HG03159 (cell line): Measurements from ENCODE around the gene CUEDC1.
A peak's percentile ranks its signal among the peaks of the same experiment; 100 is the strongest.
"Not testable (repeated sequence)": the region's sequence is repeated elsewhere in the genome, so short reads cannot be mapped to it uniquely, and the experiment has no call there.

Experiments
- ATAC-seq: cut with Tn5 transposase; IDR thresholded peaks from one replicate; pipeline ENCODE4 v1.9.1; 2021; ENCODE audit warnings: mild to moderate bottlenecking, moderate library complexity; ENCODE audit not compliant: unreplicated experiment

The CUEDC1 gene

DNA sequence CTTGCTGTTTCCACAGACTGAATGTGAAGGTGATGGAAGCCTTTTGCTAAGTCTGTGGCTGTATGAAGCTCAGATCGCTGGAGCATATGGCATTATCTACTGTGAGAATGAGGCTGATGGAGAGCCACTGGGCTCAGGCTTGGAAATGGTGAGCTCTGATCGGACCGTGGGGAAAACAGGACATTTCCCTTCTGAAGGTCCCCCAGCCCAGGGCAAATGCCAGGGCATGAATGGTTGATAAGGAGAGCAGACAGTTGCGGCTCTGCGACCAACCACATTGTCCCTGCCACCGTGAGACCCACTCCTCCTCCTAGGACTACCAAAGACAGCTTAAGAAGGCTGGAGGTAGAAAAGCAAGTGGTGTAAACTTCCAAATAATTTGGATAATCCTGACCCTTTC is 4.7 kb upstream of the CUEDC1 start:
- ATAC-seq: no peak

DNA sequence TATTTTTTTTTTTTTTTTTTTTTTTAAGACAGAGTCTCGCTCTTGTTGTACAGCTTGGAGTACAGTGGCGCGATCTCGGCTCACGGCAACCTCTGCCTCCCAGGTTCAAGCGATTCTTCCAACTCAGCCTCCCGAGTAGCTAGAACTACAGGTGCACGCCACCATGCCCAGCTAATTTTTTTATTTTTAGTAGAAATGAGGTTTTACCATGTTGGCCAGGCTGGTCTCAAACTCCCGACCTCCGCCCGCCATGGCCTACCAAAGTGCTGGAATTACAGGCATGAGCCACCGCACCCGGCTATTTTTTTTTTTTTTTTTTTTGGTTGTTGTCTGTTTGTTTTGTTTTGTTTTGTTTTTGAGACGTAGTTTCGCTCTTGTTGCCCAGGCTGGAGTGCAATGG is 3.2 kb upstream of the CUEDC1 start:
- ATAC-seq: not testable (repeated sequence)

DNA sequence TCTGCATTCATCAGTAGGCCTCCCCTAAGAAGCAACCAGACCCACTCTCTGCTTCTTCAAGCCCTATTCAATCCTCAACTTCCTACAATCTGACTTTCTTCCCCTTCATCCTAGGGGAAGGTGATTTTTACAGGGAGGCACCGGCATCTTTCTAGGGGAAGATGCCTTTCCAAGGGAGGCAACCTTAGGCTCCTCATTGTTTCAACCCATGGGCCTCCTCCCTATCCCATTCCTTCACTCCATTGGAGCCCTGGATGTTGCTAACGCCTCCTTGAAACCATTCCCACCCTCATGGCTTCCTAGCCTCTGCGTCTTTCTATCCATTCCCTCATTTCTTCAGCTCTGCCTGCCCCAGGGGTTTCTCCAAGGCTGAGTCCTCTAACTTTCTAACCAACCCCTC is 2.7 kb upstream of the CUEDC1 start:
- ATAC-seq: no peak

DNA sequence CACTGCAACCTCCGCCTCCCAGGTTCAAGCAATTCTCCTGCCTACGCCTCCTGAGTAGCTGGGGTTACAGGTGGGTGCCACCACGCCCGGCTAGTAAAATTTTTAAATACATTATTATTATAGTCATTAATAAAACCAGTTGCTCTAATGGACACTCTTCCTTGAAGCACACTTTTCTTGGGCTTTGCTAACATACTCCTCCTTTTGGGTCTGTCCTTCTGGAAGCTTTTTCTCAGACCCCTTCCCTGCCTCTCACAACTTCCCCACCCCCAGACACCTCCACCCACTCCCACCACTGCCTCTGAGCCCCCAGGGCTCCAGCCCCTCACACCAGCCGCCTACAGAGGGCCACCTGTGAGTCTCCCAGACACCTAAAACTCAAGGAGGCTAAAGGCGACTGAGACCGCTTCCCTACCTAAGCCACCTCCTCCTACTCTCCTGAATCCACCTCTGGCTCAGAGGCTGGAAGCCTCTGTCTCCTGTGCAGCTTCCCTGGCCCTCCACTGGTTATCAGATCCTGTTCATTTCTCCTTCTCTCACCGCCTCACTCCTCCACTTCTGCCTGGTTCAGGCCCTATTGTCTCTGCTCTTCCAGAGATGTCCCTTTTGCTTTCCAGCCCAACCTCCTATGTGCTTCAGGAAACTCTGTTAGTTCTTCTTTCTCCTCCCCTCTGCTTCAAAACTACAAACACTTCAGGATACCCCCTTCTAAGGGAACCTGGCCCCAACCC is 2.1 kb upstream of the CUEDC1 start:
- no peak for ATAC-seq

DNA sequence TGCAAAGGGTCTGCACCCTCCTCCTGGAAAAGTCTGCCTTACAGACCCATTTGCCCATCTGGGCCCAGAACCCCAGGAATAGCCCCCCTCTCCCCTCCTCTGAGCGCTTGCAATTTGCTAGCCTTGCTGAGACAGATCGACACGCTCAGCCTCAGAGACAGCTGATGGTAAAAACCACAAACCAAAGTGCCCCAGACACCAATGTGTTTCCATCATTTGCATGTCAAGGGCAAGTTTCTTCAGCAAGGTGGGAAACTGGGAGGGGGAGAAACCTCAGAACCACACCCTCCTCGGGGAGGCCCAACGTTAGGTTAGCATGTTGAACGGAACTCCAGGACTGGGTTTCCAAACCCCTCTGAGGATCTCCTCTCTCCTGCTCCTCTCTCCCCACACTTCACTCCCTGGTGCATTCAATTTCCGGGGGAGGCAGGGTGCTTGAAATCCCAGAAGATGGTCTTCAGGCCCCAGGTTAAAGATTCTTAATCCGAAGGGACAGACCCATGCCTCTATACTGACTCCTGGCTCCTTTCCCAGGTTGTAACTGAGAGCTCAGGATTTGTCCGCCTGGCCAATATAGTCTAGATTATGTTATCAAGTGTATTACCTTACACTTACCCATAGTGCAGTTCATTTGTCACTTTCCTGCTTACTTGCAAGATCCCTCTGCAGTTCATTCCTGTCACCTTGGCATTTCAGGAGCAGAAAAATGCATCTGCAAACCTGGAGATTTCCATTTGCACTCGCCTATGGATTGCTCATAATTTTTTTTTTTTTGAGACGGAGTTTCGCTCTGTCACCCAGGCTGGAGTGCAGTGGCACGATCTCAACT is 1.3 kb upstream of the CUEDC1 start:
- peak; percentile 51 for ATAC-seq

DNA sequence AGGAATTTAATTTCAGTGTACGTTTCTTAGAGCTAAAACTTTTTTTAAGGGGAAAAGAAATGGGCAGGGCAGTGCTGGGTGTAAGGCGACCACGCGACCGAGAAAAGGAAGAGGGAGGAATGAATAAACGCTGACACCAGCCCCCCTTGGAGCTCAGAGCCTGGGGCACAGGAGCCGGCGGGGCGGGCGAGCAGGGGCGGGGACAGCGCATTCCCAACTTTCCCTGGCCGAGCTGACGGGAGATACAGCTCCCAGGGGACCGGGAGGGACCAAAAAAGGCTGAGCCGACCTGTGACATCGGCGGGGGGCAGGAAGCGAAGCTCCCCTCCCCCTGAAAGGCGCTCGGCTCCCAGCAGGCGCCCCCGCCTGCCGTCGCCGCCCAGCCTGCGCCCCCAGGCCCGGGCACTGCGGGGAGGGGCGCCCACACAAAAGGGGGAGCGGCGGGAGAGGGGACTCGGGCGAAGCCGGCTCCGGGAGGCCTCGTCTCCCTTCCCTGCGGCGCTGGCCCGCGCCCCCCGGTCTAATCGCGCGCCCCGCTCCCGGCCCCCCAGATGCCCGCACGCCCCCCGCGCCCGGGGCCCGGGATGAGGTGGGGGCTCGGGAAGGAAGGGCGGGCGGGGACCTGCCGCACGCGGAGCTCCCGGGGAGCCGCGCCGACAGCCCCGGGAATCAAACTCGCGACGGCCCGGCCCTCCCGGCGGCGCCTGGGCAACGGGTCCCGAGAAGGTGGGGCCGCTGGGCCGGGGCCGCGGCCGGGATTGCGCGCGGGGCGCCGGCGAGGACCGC is 622 bp downstream of the CUEDC1 start:
- ATAC-seq: no peak

DNA sequence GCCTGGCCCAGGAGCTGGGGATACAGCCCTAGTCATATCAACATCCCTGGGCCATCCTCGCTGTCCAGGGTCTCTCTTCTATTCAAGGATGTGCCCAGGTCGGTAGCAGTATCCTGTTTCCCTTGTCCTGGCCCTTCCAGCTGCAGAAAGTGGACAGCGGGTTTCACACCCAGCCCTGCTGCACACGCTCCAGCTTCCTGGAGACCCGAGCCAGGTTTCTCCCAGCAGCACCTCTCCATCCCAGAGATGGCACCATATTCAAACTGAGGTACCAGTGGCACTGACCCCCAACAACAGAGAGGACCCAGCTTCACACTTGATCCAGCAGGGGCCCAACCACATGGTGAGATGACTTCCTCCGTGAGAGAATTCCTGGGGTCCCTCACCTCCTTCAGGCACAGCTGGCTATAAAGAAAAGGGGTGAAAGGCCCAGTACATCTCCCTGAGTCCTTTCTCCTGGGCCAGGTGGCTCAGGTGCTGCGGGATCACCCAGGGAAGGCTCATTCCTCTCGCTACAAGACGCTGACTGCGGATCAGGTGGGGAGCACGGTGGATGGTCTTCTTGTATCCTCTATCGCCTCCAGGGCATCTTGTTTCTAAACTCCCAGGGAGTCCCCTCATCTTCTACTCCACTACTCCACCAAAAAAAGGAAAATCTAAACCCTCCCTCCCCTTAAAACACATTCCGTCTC is 1.4 kb downstream of the CUEDC1 start:
- no peak for ATAC-seq

DNA sequence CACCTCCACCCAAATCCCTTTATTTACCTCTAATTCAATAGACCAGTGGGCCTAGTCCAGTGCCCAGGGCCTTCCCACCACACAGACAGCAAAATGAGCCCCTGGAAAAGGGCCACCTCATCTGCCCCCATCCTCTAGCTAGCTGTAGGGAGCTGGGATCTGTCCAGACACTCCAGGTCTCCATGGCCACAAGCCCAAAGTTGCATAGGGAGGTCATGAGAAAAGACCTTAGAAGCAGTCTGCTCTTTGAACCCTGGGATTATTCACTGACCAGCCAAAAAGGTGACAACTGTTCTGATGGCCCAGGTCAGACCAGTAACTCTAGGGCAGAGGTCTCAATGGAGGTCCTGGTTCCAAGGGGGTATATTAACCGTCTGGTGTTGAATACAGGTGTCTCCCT is 2.0 kb downstream of the CUEDC1 start:
- no peak for ATAC-seq

DNA sequence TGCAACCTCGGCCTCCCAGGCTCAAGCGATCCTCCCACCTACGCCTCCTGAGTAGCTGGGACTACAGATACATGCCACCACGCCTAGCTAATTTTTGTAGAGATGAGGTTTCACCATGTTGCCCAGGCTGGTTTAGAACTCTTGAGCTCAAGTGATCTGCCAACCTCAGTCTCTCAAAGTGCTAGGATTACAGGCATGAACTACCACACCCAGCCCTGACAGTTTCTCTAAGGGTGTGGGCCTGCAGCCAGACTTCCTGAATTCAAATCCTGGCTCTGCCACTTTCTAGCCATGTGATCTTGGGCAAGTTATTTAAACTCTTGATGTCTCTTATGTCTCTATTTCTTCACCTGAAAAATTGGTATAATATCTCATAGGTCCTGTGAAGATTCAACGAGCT is 5.6 kb downstream of the CUEDC1 start:
- no peak for ATAC-seq

DNA sequence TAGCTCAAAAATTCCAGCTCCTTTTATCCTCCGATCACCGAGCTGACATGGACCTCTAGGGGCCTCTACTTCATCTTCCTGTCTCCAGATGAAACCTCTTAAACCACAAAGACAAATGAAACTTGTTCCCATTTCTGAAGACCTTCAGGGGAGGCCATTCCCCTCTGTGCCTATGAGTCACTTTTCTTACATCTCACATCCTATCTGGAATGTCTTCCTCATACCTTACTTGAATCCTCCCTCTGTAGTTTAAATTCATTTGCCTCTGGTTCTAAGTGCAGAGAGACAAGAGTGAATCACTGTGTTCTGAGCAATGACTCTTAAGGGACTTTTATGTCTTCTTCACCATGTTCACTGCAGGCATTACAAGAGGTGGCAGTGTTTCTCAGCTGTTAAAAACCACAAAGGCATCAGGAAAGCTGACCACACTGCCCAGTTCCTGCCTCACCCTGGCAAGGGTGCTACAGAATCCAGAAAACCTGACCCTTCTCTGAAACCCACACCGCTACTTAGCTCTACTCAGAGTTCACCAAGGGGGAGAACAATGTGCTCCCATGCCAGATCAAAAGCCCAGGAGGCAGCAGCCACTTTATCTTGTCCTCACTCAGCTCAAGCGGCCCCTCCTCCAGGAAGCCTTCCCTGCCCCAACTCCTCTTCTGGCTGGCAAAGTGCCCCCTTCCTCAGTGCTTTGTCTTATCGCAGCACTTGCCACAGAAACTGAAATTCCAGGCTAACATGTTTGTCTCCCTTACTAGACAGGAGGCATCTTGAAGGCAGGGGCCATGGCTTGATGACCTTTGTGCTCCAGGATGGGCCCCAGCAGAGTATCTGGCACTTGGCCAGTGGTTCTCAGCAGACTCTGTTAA is 6.4 kb downstream of the CUEDC1 start:
- no peak for ATAC-seq

DNA sequence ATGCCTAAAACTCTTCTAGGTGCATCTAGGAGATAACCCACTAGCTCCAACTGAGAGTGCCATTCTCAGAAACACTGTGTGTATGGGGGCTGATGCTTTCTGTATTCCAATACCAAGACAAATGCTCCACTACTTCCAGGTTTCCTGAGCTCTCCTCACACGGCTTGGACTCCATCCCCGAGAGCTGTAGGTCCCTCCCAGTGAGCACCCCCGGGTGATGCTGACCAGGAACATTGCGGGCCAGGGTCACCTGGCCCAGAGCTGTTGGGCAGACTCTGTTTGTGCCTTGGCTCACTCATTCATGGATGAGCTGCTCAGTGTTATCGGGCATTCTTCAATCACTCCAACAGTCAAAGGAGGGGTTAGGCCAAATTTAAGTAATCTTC is 7.0 kb downstream of the CUEDC1 start:
- no peak for ATAC-seq

DNA sequence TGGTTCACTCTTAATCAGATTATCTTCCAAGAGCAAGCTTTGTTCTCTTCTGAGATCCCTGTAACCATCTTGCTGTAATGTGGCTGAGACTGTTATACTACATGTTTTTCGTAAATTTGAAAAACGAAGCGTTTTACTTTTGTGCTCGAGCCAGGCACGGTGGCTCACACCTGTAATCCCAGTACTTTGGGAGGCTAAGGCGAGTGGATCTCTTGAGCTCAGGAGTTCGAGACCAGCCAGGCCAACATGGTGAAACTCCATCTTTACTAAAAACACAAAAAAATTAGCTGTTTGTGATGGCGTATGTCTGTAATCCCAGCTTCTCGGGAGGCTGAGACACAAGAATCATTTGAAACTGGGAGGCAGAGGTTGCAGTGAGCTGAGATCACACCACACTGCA is 7.8 kb downstream of the CUEDC1 start:
- ATAC-seq: no peak

DNA sequence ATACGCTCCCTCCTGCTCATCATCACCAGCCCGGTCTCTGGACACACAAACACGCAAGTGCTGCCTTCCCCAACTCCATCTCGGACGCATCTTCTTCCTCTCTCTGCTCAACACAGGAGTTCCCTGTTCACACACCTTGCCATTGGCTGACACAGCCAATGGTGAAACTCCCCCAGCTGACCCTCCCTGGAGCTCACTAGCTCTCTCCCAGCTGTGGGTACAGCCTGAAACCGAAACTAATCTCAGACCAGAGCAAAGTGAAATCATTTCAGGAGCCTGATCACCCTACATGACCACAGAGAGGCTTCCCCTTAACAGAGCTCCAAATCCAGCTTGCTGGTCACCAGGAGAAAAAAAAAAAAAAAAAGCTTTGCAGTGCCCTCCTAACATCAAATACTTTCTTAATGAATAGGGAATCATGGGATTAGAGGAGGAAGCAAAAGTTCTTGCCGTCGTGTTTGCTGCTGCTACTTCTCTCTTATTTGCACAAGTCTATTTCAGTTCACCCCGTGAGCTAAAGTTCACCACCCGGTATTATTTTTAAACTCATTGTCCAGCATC is 8.3 kb downstream of the CUEDC1 start:
- ATAC-seq: peak; percentile 86

DNA sequence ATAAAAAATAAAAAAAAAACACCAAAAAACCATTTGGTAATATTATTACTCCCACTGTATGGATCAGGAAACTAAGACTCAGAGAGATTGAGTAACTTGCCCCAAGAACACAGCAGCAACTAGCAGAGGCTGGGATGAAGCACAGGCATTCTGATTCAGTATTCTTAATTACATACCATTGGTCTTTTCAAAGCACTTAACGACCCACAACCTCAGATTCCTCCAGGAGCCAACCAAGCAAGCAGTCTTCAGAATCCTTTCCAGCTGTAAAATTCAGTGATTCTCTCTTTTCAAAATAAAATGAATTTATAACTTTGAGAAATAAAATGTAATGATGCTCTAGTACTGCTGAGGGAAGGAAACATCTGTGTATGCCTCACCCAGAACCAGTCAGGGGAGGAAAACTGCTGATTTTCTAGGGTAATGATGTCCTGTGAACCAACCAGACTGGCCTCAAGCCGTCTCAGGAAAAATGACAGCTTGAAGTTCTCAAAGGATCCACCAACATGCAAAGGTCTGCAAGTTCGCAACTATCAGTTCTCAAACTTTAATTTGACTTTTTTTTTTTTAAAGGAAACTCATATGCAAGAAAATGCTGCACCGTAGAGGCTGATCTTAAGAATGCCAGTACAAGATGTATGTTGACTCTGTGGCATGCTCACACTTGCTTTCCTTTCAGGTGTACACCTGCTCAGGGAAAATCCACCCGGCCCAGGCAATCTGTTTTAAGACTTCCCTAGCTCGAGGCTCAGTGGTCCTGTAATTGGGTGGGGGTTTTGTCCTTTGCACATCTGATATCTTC is 9.0 kb downstream of the CUEDC1 start:
- no peak for ATAC-seq

DNA sequence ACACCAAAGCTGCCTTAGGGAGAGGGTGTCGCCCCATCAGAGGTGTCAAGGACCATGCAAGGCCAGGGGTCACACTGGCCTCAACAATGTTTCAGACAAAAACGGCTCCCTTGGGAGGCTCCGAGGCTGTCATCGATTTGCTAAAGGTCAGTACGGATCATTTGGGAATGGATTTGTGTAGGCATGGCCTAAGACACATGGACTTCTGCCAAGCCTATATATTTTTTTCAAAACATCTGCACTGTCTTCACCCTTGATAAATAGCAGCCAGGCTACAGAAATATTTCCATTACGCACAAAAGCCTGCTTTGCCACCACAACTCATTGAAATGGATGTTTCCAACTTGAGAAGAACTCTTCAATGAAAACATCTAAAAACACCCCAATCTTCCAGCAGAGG is 10.3 kb downstream of the CUEDC1 start:
- ATAC-seq: no peak

DNA sequence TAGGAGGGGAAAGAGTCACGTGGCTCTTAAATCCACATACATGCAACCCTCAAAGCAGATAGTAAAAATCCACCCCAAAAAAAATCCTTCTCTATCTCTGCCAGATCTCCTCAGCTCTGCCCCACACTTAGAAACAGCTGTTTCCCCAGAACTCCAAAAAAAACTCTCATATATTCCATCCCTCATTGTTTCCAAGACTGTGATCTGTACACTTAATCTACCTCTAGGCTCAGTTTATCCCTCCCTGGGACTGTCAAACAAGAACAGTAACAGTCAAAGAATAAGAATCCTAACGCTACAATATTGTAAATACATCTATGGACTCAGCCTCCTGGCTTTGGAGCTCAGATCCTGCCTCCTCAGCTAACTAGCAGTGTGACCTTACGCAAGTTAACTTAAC is 11.6 kb downstream of the CUEDC1 start:
- no peak for ATAC-seq

DNA sequence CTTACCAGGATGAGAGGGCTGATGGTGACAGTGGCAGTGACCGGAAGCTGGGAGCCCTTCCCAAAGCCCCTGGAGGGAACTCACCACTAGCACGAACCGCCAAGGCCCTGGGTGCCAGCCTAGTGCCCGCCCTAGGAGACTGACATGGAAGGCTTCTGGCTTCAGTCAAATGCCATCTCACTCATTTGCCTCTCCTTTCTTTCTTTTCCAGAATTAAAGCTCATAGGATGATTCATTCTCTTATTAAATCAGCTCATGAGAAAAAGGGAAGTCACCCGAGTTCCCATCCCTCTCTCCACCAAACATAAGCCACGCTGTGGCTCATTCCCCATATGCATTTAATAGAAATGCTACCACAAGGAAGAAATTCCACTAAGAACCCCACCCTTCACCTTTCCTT is 12.1 kb downstream of the CUEDC1 start:
- ATAC-seq: no peak

DNA sequence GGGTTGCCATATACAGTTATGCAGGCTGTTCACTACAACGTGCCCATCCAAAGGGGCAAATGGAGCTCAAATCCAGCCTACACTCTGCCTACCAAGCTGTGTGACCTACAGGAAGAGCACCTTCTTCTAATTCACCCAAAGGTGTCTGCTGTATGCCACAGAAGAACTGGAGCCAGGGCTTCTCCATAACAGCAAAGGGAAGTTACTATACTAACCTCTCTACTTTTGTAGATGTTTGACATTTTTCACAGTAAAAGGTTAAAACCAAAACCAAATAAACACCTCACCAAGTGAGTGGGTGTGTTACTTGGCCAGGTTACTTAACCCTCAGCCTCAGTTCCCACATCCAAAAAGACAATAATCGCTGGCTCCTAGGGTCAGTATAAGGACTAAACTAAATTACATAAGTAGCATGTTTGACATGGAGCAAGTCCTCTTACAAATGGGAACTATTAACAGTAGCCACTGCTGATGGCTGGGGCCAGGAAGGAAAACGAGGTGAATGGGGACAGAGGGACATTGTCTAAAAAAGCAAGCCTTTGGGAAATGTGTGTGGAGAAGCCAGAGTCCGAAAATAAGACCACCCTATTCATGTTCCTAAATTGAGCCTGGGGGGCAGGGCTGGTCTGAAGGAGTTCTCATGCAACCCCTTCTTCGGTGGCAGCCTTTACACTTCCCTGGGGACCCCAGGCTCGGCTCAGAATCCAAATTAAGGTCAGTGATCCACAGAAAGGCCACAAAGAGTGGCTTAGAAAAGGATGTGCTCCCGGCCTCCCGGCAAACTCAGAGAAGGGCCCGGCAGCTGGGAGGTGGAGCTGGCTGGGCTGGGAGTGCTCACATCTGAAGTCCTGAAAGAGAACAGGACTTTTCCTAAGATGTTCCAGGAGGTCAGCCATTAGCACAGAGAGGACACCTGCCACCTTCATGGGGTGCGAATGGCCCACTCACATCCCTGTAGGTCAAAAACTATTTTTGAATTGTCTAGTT is 13.5 kb downstream of the CUEDC1 start:
- no peak for ATAC-seq
